Measurements from ENCODE around the gene ARHGDIA. TPM values are rescaled to one million over a fixed set of nuclear protein-coding genes. Genes with fewer than 3 reads are reported as not detected.

ARHGDIA gene
- total RNA-seq, 1 donor from 2014 or later, result 703 TPM

DNA sequence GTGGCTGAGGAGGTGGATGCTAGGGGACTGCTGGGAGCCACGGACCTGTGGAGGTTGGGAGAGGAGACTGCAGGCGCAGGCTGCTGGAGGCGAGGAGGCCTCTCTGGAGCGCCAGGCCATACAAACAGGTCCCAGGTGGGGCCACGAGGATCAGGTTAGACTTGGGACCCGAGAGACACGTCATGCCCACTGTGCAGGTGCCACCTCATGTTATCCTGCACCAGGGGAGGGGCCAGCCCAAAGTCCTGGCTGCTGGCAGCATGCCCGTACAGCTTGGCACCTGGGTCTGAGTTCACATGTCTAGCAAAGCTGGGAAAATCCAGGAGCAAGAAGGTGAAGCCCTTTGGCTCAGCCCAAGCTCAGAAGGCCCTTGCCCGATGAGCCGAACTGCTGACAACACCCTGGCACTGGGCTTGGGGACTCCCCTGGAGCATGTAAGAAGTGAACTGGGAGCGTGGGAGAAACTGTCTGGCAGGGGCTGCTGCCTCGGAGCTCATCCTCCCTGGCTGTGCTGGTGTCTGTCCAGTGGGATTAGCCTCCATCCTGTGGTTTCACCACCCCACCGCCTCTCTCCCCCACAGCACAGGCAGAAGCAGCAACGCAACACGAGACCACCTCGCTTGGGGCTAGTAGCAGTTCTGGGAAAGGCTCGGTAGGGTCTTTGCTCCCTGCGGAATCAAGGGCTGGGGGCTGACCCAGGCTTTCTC is 5.3 kb downstream of the ARHGDIA start:
- intact Hi-C loops (cut with micrococcal nuclease), result no loop called here

DNA sequence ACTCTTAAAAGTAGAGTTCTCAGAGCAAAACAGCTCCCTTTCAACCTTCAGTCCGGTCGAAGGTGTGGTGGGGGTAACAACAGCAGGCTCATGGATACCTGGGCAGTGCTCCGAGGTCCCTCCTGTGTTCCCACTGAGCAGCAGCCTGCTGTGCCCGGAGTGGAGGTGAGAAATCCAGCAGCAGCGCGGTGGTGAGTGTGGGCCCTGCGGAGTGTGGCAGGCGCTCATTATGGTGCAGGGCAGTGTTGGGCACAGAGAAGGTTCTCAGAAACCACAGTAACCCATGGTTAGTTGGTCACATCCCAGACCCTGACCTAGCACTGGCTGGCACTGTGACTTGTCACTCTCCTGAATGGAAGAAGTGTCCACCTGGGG is 5.8 kb downstream of the ARHGDIA start:
- intact Hi-C loops (cut with micrococcal nuclease), result no loop called here

DNA sequence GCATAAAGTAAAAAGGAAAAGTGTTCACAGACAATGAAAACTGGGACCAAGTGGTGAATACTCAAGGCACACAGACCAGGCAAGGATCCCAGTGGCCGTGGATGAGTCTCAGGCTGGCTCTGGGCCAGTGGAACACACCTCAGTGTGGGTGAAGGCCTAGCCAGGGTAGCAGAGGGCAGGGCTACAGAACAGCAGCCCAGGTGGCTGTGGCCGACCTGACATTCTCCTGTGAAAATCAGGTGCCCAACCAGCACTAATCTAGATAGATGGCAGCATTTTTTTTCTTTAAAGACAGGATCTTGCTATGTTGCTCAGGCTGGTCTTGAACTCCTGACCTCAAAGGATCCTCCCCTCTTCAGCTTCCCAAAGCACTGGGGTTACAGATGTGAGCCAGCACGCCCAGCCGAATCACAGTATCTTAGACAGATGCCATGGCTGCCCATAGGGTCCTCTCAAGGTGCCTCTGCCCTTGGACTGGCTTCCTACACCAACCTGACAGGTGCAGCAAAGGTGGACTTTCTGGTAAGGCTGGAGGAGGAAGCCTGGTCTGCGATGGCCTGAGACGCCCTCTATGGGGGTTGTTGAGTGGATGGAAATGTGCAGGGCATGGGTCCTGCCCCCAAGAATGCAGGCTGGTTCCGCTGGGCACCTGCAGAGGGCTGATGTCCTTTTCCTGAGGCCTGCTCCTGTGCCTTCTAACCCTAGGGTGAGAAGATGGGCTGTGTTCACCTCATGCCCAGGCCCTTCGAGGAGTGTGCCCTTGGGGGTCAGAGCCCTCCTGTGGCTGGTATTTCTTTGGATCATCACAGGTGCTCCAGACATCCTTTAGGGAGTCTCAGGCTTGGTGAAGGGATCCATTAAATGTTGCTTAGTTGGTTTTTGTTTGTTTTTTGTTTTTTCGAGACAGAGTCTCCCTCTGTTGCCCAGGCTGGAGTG is 7.0 kb downstream of the ARHGDIA start:
- intact Hi-C loops (cut with micrococcal nuclease), result loop anchor here (5.0 kb wide), 2 partner anchors 152 to 352 kb away; partner anchors contain the start of genes ACTG1 and SLC25A10

DNA sequence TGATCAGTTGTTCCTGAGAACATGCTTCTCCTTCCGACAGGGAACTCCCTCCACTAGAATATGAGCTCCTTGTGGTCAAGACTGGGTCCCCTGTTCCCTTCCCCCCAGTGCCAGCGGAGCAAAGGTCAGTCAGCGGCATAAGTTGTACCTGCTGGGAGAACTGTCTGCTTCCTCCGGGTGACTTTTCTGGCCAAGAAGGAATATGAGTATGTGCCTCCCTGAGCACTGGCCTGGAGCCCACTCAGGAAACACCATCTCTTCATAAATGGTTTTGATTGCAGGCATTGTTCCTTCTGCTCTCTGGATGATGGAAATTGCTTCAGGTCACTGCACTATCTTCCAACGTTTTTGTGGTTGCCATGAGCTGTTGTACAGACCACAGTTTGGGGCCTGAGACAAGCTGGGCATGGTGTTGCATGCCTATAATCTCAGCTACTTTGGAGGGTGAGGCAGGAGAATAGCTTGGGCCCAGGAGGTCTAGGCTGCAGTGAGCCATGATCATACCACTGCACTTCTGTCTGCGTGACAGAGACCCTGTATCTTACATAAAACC is 7.9 kb downstream of the ARHGDIA start:
- intact Hi-C loops (cut with micrococcal nuclease), result loop anchor here (5.0 kb wide), 2 partner anchors 151 to 351 kb away; partner anchors contain the start of genes ACTG1 and SLC25A10

DNA sequence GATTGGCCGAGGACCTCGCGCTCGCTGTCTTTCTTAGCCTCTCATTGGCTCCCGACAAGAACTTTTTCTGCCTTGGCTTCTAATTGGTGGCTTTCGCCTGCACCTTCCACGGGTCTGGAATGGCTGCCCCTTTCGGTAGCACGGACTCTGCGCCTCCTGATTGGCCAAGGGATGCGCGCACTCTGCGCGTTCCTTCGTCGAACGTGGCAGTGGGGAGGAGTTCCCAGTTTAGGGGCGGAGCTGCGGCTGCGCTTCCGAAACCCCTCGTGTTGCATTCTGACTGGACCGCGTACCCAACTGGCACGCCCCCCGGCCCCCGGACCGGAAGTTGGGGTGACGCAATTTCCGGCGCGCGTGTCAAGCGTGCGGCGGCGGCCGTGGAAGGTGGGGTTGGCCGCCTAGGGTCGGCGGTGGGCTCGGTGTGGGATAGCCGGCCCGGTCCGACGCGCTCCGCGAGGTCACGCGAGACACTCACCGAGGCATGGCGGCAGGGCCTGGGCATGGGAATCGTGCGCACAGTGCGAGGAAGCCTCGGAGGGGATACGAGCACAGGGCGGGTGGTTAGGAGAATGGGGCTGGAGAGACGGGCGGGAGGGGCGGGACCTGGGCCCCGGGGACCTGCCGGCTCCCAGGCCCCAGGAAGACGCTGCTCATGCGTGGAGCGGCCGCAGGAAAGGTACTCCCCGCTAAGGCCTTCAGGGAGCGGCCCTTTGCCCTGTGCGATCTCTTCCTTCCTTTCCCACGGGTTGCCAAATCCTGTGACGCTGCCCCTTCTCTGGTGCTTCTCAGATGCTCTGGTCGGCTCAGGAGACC is 10.2 kb downstream of the ARHGDIA start:
- intact Hi-C loops (cut with micrococcal nuclease), result loop anchor here (1.0 to 5.0 kb wide), 7 partner anchors 10 to 349 kb away; partner anchors contain the start of genes ACTG1, ALYREF, ANAPC11 and ARHGDIA

DNA sequence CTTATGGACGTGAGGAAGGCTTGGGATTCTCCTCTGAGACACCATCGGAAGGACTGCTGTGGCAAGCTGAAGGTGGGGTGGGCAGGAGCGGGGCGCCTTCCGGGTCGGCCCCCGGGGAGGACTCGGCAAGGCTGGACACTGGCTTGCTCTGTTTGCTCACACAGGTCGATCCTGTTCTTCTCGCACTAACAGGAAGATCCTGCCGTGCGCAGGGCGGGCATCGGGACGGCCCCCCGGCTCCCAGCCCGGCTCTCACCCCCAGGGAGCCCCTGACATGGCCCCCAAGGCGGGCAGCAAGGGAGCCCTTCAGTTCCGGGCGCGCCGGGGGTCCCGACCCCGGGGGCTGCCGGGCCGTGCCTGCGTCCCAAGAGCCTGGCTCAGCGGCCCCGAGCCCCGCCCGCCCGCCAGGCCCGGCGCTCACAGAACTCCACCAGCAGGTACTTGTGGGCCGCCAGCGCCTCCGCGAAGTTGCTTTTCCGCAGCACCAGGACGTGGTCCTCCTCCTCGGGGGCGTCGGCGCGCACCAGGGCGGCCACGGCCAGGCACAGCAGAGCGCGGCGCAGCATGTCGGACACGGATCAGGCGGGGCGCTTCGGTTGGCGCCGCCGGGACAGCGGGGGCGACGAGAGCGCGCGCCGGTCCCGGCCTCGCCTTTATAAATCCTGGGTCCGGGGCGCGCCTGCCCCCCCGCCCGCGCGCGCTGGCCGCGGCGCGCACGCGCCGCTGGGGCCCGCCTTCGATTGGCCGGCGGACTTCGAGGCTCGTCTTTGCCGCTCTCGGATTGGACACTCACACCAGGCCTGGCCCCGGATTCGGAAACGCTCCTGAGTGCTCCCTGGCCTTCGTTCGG is 11.0 kb downstream of the ARHGDIA start, which contains the start of gene P4HB:
TSS of gene P4HB (minus strand) at position 630 of the 850 bp plus-strand sequence. CDS start at position 566, 64 bp downstream.
- intact Hi-C loops (cut with micrococcal nuclease), result loop anchor here (1.0 to 5.0 kb wide), 6 partner anchors 27 to 348 kb away; partner anchors contain the start of genes ACTG1, ALYREF, ANAPC11 and MAFG

DNA sequence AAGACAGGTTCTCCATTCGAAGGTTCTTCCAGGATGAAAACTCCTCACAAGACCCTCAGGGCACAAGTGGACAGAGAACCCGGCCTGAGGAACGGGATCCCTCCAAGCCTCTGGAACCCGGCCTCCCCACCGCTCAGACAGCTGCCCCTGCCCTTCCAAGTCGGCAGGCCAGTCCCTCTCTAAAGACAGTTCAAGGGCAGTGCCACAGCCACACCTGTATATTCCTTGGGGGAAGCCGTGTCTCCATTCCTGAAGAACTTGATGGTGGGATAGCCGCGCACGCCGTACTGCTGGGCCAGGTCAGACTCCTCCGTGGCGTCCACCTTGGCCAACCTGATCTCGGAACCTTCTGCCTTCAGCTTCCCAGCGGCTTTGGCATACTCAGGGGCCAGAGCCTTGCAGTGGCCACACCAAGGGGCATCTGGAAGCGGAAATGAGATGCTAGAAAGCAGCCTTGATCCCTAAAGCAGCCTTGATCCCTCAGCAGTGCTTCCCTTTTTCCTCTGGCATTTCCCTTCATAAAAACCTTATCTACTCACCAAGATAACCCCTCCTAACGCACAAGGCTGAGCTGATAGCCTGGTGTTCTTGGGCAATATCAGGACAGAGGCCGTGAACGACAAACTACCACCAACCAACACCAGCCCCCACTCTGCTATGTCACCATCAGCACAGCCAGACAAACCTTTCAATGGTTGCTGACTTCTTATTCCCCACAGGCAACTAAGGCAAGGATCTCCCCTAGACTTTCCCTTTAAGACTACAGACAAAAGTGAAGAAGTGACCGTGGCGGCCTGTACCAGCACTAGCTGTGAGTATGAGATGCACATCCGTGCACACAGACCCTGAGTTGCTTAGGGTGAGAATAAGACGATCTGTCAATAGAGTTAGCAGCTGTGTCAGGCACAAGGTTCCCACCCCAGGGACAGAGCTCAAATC is 11.9 kb downstream of the ARHGDIA start:
- intact Hi-C loops (cut with micrococcal nuclease), result no loop called here

DNA sequence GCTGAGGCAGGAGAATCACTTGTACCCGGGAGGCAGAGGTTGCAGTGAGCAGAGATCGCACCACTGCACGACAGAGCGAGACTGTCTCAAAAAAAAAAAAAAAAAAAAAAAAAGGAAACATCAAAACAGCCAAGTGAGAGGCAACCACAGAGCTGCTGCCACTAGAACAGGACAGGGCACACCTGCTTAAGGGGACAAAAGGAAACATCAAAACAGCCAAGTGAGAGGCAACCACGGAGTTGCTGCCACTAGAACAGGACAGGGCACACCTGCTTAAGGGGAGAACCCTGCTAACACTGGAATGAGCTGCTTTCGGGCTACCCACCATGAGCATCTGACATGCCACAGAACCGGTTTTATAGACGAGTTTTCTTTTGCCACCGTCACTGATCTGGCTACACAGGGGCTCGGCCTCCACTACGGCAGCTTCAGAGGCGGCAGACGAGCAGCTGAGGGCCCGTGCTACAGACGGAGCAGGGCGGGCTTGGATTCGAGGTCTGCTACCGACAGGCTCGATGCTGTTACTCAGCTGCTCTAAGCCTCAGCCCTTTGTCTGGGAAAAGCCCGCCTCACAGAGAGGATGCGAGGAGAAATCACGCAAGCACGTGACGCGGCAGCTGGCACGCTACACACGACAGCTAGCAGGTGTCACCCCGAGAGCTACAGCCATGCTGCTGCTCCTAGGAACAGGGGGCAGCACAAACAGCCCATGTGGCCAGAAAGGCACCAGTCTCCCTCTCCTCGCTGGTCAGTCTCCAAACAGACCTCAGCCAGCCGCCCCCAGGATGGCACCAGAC is 12.8 kb downstream of the ARHGDIA start:
- intact Hi-C loops (cut with micrococcal nuclease), result no loop called here

DNA sequence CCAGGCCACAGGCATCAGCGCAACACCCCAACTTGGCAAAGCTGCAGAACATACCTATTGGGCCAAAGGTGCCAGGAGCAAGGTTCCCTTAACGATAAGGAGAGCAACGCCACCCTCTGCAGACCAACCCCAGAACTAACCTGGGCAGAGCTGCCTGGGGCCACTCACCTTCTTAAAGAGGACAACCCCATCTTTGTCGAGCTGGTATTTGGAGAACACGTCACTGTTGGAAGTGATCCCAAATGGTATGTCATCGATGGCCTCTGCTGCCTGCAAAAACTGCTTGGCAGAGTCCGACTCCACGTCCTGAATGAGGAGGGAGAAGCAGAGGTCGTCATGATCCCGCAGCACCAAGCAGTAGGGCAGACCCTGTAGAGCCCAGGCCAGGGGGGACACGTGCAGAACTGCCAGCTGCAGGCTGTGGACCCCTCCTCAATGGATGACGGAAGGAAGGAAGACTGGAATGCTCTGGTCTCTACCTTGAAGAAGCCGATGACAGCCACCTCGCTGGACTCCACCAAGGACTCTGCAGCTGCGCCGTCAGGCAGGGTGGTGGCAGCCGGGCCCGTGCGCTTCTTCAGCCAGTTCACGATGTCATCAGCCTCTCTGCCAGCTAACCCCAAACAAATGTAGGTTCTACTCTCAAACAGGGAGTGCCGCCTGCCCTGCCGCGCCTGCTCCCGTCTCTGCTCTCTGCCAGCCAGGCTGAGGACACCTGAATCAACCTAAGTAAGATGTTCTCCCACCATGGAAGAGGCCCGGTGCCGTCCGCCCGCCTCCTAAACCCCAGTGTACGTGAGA is 16.0 kb downstream of the ARHGDIA start:
- intact Hi-C loops (cut with micrococcal nuclease), result no loop called here

DNA sequence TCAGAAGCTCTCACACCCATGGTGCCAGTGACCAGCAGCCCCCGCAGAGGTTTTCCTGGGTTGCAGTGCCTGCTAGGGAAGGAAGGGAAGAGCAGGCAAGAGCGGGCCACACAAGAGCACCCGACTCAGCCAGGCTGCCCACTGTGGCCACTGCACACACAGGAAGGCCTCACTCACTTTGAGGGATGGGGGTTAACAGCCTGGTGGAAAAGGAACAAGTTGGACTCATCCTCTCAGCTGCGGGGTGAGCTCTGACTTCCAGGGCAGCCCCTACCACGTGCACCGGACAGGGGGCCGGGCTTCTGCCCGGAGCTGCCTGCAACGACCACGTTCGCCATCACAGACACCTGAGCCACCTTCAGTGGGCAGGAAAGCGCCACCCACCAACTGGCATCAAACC is 18.9 kb downstream of the ARHGDIA start:
- intact Hi-C loops (cut with micrococcal nuclease), result no loop called here

DNA sequence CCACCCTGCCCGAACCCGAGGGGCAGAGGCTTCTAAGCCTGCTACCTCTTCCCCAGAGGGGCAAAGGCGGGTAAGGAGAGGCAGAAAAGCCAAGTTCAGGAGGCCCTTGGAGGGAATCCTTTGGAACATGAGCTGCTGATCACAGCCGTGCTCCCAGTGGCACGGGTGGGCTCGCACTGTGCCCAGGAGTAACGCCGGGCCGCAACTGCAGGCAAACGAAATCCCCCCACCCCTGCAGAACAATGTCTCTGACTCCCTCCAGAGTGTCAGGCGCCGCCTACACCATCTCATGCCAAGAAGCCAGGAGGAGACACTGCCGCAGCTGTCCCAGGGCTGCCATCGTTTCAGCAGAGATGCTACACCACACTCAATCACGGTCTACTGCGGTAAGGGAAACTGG is 19.7 kb downstream of the ARHGDIA start:
- intact Hi-C loops (cut with micrococcal nuclease), result no loop called here

DNA sequence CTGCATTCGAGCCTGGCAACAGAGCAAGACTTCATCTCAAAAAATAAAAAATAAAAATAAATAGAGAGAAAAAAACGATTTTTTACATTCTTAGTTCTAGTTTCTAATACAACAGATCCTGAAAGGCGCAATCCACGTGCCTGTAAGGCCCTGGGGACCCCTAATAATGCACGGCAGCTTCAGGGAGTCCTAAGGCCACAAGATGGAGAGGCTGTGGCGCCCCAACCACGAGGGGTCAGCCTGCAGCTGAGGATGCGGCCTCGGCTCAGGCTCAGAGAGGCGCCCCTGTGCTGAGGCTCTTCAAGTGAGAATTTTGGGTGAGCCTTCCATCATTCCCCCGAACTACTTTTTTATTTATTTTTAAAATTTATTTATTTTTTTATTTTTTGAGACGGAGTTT is 21.7 kb downstream of the ARHGDIA start:
- intact Hi-C loops (cut with micrococcal nuclease), result no loop called here

DNA sequence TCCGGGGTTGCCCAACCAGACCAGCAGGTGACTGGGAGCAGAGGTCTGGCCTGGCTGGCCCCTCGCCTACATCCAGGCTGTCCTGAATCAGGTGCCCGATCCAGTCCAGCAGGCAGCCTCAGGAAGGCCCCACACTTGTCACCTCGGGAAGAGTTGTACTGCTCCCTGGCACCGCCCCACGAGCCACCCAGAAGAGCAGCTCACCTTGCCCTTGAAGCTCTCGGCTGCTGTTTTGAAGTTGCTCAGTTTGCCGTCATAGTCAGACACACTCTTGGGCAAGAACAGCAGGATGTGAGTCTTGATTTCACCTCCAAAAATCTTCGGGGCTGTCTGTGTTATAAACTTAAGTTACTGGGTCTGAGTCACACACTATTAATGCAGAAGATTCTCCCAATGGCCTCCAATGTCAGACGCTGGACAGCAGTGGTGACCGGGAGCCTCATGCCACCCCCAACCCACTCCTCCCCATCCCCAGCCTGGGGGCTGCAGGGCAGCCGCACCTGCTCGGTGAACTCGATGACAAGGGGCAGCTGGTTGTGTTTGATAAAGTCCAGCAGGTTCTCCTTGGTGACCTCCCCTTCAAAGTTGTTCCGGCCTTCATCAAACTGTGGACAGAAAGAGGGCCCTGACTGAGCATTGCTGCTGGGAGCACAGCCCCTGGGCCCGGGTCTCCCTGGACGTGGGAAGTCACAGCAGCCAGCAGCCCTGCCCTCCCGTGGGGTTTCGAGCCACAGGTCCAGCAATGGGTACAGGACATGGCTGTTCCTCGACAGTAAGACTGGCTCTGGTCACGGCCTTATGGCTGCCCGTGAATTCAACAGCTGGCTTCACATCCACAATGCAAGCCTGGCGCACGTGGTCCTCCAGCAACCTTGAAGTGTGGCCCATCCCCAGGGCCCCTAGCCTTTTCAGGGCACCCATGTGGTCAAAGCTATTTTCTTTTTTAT is 24.1 kb downstream of the ARHGDIA start:
- intact Hi-C loops (cut with micrococcal nuclease), result no loop called here

DNA sequence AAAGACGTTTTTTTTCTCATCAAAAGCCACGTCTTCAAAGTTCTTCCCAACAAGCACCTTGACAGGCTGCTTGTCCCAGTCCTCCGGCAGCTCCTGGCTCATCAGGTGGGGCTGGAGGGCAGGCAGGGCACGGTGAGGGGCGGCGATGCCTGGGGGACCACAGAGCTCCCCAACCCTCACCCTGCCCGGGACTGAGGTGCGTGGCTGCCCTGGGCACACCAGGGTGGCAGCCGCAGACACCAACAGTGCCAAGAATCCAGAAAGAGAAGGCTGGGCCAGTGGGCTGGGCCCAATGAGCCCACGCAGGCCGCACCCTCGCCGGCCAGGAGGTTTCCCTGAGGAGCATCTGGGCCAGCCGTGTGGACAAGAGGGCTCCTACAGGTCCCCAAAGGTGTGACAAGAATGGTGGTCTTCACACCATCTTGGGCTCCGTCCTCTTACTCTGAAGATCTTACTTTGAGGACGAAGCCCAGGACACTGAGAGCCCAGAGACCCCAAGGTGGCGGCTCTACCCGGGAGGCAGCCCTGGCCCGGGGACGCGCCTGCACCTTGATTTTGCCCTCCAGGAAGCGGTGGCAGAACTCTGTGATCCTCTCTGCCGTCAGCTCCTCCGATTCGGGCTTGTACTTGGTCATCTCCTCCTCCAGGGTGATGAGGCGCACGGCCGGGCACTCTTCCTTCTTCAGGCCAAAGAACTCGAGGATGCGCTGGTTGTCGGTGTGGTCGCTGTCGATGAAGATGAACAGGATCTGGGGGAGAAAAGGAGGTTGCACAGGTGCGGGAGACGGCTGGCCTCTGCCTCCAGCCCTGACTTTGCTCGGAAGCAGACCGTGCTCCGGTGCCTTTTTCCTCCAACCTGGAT is 25.0 kb downstream of the ARHGDIA start:
- intact Hi-C loops (cut with micrococcal nuclease), result no loop called here

DNA sequence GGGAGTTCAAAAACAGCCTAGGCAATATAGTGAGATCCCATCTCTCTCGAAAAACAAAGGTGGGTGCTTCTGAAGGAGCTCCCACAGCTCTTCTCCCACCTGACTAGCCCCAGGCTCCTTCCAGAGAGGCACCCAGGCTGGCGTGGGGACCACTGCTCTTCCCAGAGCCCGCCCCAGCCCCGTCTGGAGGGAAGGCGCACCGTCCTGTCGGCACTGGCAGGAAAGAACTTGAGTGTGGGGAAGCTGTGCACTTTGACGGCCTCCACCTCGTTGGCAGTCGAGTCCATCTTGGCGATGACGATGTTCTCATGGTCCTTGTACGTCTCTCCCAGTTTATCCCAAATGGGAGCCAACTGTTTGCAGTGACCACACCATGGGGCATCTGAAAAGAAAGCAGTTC is 25.8 kb downstream of the ARHGDIA start:
- intact Hi-C loops (cut with micrococcal nuclease), result no loop called here

Measured in T-helper 2 cell treated with Interferon-gamma antibody and Interleukin-4, amounts not matched to agents 100 ng/mL and 5 ng/mL, for 36 hours (primary cell).